ENCODE data around the gene CTSA.

GRCh38 chr20:45883100-45883469 is 8.1 kb upstream of the CTSA start:
- TF ChIP-seq POLR2AphosphoS5 (IDR thresholded peaks at IDR 0.05; ENCODE audit: low read depth, low read length), result no peak
- TF ChIP-seq, protein P1, sequence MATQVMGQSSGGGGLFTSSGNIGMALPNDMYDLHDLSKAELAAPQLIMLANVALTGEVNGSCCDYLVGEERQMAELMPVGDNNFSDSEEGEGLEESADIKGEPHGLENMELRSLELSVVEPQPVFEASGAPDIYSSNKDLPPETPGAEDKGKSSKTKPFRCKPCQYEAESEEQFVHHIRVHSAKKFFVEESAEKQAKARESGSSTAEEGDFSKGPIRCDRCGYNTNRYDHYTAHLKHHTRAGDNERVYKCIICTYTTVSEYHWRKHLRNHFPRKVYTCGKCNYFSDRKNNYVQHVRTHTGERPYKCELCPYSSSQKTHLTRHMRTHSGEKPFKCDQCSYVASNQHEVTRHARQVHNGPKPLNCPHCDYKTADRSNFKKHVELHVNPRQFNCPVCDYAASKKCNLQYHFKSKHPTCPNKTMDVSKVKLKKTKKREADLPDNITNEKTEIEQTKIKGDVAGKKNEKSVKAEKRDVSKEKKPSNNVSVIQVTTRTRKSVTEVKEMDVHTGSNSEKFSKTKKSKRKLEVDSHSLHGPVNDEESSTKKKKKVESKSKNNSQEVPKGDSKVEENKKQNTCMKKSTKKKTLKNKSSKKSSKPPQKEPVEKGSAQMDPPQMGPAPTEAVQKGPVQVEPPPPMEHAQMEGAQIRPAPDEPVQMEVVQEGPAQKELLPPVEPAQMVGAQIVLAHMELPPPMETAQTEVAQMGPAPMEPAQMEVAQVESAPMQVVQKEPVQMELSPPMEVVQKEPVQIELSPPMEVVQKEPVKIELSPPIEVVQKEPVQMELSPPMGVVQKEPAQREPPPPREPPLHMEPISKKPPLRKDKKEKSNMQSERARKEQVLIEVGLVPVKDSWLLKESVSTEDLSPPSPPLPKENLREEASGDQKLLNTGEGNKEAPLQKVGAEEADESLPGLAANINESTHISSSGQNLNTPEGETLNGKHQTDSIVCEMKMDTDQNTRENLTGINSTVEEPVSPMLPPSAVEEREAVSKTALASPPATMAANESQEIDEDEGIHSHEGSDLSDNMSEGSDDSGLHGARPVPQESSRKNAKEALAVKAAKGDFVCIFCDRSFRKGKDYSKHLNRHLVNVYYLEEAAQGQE (IDR thresholded peaks at IDR 0.05; ENCODE audit: insufficient read depth in 1 of 2, low read depth in 2 of 2, low read length in 2 of 2), result no peak
- TF ChIP-seq TAF1 (IDR thresholded peaks at IDR 0.05; ENCODE audit: borderline replicate concordance, insufficient read depth, low read length), result no peak
- no peak for TF ChIP-seq SIN3A (IDR thresholded peaks at IDR 0.05; ENCODE audit: borderline replicate concordance, insufficient read depth, low read length)

Measured in PFSK-1 (cell line).